ENCODE results near the gene SYNJ2. TPM values are rescaled to one million over a fixed set of nuclear protein-coding genes. Genes with fewer than 3 reads are reported as not detected.

SYNJ2 gene
- total and polyA plus RNA-seq, 2 donors (not counting 3 experiments of a cell fraction or from before 2014, with no cell fraction given) = 35.1 to 78.2 TPM

- Histone ChIP-seq H3K79me2 (ENCODE audit: control insufficient read depth, insufficient read depth, low read length) (no peaks in the 10 kb centered on the region), H3K36me3 (ENCODE audit: control insufficient read depth in 2 of 2, extremely low read depth in 1 of 2, insufficient read depth in 2 of 2, low read length in 2 of 2) (peaks cover 0 to 2% of the 10 kb centered on the region in 2 experiments), H3K4me3 (replicated peaks in 1 of 3; ENCODE audit: insufficient read depth in 1 of 3, low read depth in 1 of 3, low read length in 3 of 3) (no peak overlapping the region), H3K9ac (replicated peaks; ENCODE audit: extremely low read depth, insufficient read depth, low read length) (no peak overlapping the region), H4K20me1 (replicated peaks; ENCODE audit: control insufficient read depth, extremely low read depth, insufficient read depth, low read length) (no peaks in the 10 kb centered on the region), H3K9me1 (replicated peaks; ENCODE audit: control insufficient read depth, extremely low read depth, insufficient read depth, low read length) (no peaks in the 10 kb centered on the region), H2AFZ (ENCODE audit: low read depth, low read length) (no peak overlapping the region), H3K27ac (ENCODE audit: insufficient read depth, low read depth, low read length) (no peak overlapping the region), H3K9me3 (replicated peaks; ENCODE audit: control insufficient read depth, insufficient read depth, low read length) (no peaks in the 10 kb centered on the region), H3K4me1 (ENCODE audit: control insufficient read depth, extremely low read depth, insufficient read depth, low read length) (no peaks in the 10 kb centered on the region), H3K27me3 (ENCODE audit: control insufficient read depth in 2 of 2, insufficient read depth in 2 of 2, low read length in 2 of 2) (no peaks in the 10 kb centered on the region), H3K4me2 (ENCODE audit: insufficient read depth, low read length) (no peak overlapping the region)
- intact Hi-C loops (cut with micrococcal nuclease) (no loop called here), dilution Hi-C loops (cut with MboI; ENCODE audit: extremely low pct_ligation_motif_present, low sequenced_read_pairs) (no loop called here)
- FAIRE-seq = no peak
- TF ChIP-seq MYC (IDR thresholded peaks at IDR 0.05; ENCODE audit: low read depth, low read length) = no peak
- no peak for TF ChIP-seq JUN (IDR thresholded peaks at IDR 0.05; ENCODE audit: borderline replicate concordance, insufficient read depth, insufficient read length, low read depth)
- no peak for TF ChIP-seq POLR2A (IDR thresholded peaks at IDR 0.05; ENCODE audit: low read depth, low read length)
- TF ChIP-seq CTCF (IDR thresholded peaks at IDR 0.05; ENCODE audit: extremely low read depth in 1 of 2, insufficient read depth in 1 of 2, low read depth in 1 of 2, low read length in 2 of 2) = no peak
- TF ChIP-seq FOS (IDR thresholded peaks at IDR 0.05; ENCODE audit: borderline replicate concordance, insufficient read depth, low read length) = no peak
- no peak for TF ChIP-seq GATA2 (IDR thresholded peaks at IDR 0.05; ENCODE audit: insufficient read depth, insufficient read length, low read depth, low read length)
- TF ChIP-seq, protein P1, sequence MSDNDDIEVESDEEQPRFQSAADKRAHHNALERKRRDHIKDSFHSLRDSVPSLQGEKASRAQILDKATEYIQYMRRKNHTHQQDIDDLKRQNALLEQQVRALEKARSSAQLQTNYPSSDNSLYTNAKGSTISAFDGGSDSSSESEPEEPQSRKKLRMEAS (IDR thresholded peaks at IDR 0.05; ENCODE audit: insufficient read depth, insufficient read length) = no peak
- TF ChIP-seq POLR2AphosphoS5 (IDR thresholded peaks at IDR 0.05; ENCODE audit: insufficient read depth, low read depth, low read length) = no peak
- no peak for TF ChIP-seq EZH2 (IDR thresholded peaks at IDR 0.05; ENCODE audit: borderline replicate concordance, low read depth, low read length, severe bottlenecking)
- ChIA-PET CTCF (no interaction called here), POLR2A (no interaction called here)
- no peak for DNase-seq (ENCODE audit: low read depth, low spot score)
- no TSS peak for BruUV-seq (replicated peaks)
Observed at GRCh38 chr6:158122048-158122447, 140.4 kb downstream of the SYNJ2 start.
